AG10803 (cell line): Measurements from ENCODE around the gene POU5F1.
A peak's percentile ranks its signal among the peaks of the same experiment; 100 is the strongest.

Source experiments
- DNase-seq: peaks from one replicate; pipeline ENCODE4 v3.0.0; 2010; ENCODE audit warnings: low read depth
- H3K4me3 ChIP-seq: 2 replicates; pipeline ENCODE4 v1.5.1; 2011; ENCODE audit warnings: mild to moderate bottlenecking, low read length, control low read depth
- TF ChIP-seq, protein P1 (sequence below): conservative IDR thresholded peaks from 2 replicates; pipeline ENCODE4 v1.5.1; 2011; ENCODE audit warnings: mild to moderate bottlenecking, low read length, control low read depth, inconsistent platforms

Gene POU5F1

GRCh38 chr6:31143148-31143547, 27.3 kb downstream of the POU5F1 start:
- no peak overlapping the region for H3K4me3 ChIP-seq
- TF ChIP-seq, protein P1, sequence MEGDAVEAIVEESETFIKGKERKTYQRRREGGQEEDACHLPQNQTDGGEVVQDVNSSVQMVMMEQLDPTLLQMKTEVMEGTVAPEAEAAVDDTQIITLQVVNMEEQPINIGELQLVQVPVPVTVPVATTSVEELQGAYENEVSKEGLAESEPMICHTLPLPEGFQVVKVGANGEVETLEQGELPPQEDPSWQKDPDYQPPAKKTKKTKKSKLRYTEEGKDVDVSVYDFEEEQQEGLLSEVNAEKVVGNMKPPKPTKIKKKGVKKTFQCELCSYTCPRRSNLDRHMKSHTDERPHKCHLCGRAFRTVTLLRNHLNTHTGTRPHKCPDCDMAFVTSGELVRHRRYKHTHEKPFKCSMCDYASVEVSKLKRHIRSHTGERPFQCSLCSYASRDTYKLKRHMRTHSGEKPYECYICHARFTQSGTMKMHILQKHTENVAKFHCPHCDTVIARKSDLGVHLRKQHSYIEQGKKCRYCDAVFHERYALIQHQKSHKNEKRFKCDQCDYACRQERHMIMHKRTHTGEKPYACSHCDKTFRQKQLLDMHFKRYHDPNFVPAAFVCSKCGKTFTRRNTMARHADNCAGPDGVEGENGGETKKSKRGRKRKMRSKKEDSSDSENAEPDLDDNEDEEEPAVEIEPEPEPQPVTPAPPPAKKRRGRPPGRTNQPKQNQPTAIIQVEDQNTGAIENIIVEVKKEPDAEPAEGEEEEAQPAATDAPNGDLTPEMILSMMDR, result no peak
- DNase-seq, result peak; percentile 71

- TF ChIP-seq, protein P1, result no peak
- no peak for DNase-seq
- H3K4me3 ChIP-seq, result no peak overlapping the region
Observed at GRCh38 chr6:31142361-31142761, 28.1 kb downstream of the POU5F1 start.

GRCh38 chr6:31140643-31141042, 29.8 kb downstream of the POU5F1 start:
- no peak for DNase-seq
- no peak overlapping the region for H3K4me3 ChIP-seq
- TF ChIP-seq, protein P1, result no peak

GRCh38 chr6:31139599-31139998, 30.9 kb downstream of the POU5F1 start:
- peak; percentile 54 for DNase-seq
- TF ChIP-seq, protein P1, result no peak
- no peak overlapping the region for H3K4me3 ChIP-seq

DNA sequence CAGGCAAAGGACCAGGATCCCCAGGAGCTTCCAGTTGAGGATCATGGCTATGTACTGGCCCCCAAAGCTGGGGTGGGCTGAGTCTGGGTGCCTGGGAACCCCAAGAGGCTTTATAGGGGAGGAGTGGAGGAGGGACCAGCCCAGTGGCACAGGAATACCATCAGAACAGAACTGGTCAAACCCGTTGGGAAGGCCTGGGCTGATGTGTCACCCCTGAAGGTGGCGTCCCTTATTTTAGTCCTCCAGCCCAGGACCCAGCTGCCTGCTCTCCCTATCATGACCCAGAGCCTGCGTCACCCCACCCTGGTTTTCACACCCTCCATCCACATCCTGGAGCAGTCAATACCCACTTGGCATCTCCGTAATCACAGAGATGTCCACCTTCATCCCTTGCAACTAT, 31.5 kb downstream of the POU5F1 start, which contains the start of gene PSORS1C2:
TSS of gene PSORS1C2 (minus strand) at position 85 of the 400 bp plus-strand sequence. CDS start at position 45, 40 bp downstream.
- TF ChIP-seq, protein P1, result no peak
- DNase-seq, result no peak
- no peak within 1 kb of the TSS for H3K4me3 ChIP-seq

DNA sequence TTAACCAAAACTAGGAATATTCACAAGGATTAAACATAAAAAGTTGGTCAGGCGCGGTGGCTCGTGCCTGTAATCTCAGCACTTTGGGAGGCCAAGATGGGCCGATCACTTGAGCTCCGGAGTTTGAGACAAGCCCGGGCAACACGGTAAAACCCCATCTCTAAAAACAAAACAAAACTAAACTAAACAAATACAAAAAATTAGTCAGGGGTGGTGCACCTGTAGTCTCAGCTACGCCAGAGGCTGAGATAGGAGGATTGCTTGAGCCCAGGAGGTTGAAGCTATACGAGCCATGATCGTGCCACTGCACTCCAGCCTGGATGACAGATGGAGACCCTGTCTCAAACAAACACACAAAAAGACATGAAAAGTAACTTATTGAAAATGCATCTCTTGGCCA, 34.8 kb downstream of the POU5F1 start:
- TF ChIP-seq, protein P1, result no peak
- DNase-seq, result no peak

DNA sequence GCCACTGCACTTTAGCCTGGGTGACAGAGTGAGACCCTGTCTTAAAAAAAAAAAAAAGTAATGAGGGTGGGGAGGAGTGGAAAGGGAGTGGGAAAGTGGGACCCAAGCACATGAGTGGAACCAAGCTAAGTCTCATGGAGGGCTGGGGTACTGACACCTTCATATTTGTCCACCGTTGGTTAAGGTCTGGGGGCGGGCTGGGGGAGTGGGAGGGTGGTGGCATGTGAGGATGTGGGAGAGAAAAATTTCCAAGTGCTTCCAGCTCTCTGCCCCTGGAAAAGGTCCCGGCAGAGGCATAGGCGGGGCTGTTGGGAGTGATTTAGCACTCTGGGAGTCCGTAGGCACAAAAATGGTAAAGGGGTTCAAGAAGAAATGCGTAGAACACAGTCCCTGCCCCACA, 37.7 kb downstream of the POU5F1 start:
- no peak overlapping the region for H3K4me3 ChIP-seq
- TF ChIP-seq, protein P1, result no peak
- no peak for DNase-seq

More for the DNA sequence above, 34.8 kb downstream of the POU5F1 start:
- H3K4me3 ChIP-seq, result no peak overlapping the region
